ENCODE measurements around the gene WWC2. TPM values are rescaled to one million over a fixed set of nuclear protein-coding genes. Genes with fewer than 3 reads are reported as not detected.

The WWC2 gene
- 24.7 and 28.6 TPM in 2 replicates for total RNA-seq
- 16.1 and 19.3 TPM in 2 replicates for polyA plus RNA-seq

DNA sequence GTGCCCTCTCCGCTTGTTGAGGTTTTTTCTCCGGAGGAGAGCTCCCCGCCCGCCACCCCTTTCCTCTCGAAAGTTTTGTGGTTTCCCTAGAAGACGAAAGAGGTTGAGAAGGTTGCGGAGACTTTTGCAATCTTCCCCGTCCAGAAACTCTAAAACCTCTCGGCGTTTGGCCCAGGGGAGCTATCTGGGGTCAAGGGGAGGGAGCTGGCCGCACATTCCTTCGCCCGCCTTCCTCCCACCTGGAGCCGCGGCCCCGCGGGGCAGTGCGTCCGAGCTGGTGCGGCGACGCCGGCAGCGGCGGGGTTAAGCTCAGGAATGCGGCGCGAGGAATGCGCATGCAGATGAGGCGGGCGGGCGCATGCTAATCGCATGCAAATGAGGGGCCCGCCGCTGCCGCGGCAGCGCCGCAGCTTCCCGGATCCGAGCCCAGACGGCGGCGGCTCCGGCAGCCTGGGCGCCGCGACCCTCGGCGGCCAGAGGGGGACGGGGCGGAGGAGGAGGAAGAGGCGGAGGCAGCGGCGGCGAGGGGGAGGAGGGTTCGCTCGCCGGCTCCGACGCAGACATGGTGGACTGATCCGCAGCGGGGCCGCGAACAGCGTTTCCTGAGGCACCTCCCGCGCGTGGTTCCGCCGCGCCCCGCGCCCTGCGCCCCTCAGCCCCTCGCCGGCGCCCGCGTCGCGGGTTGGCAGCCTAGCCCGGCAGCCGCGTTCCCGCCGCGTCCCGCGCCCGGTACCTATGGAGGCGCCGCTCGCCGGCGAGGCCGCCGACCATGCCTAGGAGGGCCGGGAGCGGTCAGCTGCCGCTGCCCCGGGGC lies at the start of gene WWC2:
Gene WWC2 (plus strand): TSS at position 535 of the 814 bp plus-strand sequence. CDS start 235 bp downstream, at position 770.
- H3K4me2 ChIP-seq, result peak within 1 kb of the TSS; percentile 88
- H3K9me3 ChIP-seq (ENCODE audit: low read depth), result no peaks in the 10 kb centered on the region
- H3K4me1 ChIP-seq (ENCODE audit: insufficient read depth), result peaks cover 11% of the 10 kb centered on the region
- H4K20me1 ChIP-seq (ENCODE audit: insufficient read depth, poor library complexity, severe bottlenecking), result peaks cover 11% of the 10 kb centered on the region
- TF ChIP-seq, protein P1, sequence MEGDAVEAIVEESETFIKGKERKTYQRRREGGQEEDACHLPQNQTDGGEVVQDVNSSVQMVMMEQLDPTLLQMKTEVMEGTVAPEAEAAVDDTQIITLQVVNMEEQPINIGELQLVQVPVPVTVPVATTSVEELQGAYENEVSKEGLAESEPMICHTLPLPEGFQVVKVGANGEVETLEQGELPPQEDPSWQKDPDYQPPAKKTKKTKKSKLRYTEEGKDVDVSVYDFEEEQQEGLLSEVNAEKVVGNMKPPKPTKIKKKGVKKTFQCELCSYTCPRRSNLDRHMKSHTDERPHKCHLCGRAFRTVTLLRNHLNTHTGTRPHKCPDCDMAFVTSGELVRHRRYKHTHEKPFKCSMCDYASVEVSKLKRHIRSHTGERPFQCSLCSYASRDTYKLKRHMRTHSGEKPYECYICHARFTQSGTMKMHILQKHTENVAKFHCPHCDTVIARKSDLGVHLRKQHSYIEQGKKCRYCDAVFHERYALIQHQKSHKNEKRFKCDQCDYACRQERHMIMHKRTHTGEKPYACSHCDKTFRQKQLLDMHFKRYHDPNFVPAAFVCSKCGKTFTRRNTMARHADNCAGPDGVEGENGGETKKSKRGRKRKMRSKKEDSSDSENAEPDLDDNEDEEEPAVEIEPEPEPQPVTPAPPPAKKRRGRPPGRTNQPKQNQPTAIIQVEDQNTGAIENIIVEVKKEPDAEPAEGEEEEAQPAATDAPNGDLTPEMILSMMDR (IDR thresholded peaks at IDR 0.05; ENCODE audit: poor library complexity), result no peak
- TF ChIP-seq EZH2phosphoT487 (IDR thresholded peaks at IDR 0.05; ENCODE audit: low read depth, severe bottlenecking, unreplicated experiment), result no peak
- no peak for TF ChIP-seq EZH2 (IDR thresholded peaks at IDR 0.05; ENCODE audit: borderline replicate concordance)
- H3K36me3 ChIP-seq (replicated peaks; ENCODE audit: insufficient read depth, low read depth), result no peaks in the 10 kb centered on the region
- no peaks in the 10 kb centered on the region for H3K9me2 ChIP-seq (replicated peaks; ENCODE audit: insufficient read depth)
- peak within 1 kb of the TSS; percentile 96 for H3K27ac ChIP-seq
- H2AFZ ChIP-seq, result peak within 1 kb of the TSS; percentile 82
- H3K4me3 ChIP-seq, result peak within 1 kb of the TSS; percentile 66
- DNase-seq (ENCODE audit: low spot score), result peak; percentile 96
- WGBS (ENCODE audit: low lambda C conversion rate, missing lambda C conversion rate), result under 1% methylated on average over 64 of the region's 102 CpGs
- no peaks in the 10 kb centered on the region for H3K27me3 ChIP-seq
- peaks cover 34% of the 10 kb centered on the region for H3K79me2 ChIP-seq

DNA sequence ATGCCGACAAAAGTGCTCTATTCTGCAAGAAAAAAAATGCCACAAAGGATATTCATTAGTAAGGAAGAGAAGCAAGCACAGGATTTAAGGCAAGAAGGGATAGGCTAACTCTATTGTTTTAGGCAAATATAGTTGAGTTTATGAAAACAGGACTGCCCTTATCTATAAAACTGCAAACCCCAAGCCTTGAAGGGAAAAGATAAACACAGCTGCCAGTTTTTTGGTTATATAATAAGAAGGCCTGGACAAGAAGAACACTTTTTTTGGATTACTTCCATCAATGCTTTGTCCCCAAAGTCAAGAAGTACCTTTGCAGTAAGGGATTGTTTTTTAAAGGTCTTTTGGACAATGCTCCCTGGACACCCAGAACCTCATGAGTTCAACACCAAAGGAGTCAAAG lies 45.4 kb upstream of the WWC2 start:
- TF ChIP-seq, protein P1 (IDR thresholded peaks at IDR 0.05; ENCODE audit: poor library complexity), result no peak
- no peak for TF ChIP-seq EZH2 (IDR thresholded peaks at IDR 0.05; ENCODE audit: borderline replicate concordance)
- no peak for TF ChIP-seq EZH2phosphoT487 (IDR thresholded peaks at IDR 0.05; ENCODE audit: low read depth, severe bottlenecking, unreplicated experiment)
- Histone ChIP-seq H3K9me3 (ENCODE audit: low read depth) (no peaks in the 10 kb centered on the region), H3K79me2 (no peaks in the 10 kb centered on the region), H3K4me1 (ENCODE audit: insufficient read depth) (no peaks in the 10 kb centered on the region), H3K4me2 (no peak overlapping the region), H3K36me3 (replicated peaks; ENCODE audit: insufficient read depth, low read depth) (no peaks in the 10 kb centered on the region), H3K4me3 (no peak overlapping the region), H2AFZ (no peak overlapping the region), H4K20me1 (ENCODE audit: insufficient read depth, poor library complexity, severe bottlenecking) (no peaks in the 10 kb centered on the region), H3K27ac (no peak overlapping the region), H3K9me2 (replicated peaks; ENCODE audit: insufficient read depth) (no peaks in the 10 kb centered on the region), H3K27me3 (no peaks in the 10 kb centered on the region)
- WGBS (ENCODE audit: low lambda C conversion rate, missing lambda C conversion rate), result 86% methylated on average over 1 of the region's 1 CpG
- DNase-seq (ENCODE audit: low spot score), result no peak

DNA sequence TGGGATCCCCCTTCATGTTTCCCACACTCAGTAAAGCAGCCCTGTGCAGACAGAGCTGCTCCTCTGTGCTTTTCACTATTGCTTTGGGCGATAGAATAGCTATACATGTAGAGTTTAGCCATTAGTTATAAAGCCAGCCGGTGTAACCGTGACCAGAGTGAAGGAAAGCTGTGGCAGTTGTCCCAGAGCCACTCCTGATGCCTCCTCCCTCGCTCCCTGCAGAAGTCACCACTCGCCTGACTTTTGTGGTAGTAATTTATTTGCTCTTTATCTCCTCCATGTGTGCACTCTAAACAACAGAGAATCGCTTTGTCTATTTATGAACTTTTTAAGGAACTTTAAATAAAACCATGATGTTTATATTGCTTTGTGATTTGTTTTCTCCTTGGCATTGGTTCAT lies 41.8 kb upstream of the WWC2 start:
- no peaks in the 10 kb centered on the region for H3K36me3 ChIP-seq (replicated peaks; ENCODE audit: insufficient read depth, low read depth)
- no peaks in the 10 kb centered on the region for H3K79me2 ChIP-seq
- DNase-seq (ENCODE audit: low spot score), result no peak
- no peaks in the 10 kb centered on the region for H3K9me3 ChIP-seq (ENCODE audit: low read depth)
- H4K20me1 ChIP-seq (ENCODE audit: insufficient read depth, poor library complexity, severe bottlenecking), result no peaks in the 10 kb centered on the region
- H3K27me3 ChIP-seq, result no peaks in the 10 kb centered on the region
- no peak overlapping the region for H3K4me2 ChIP-seq
- no peaks in the 10 kb centered on the region for H3K9me2 ChIP-seq (replicated peaks; ENCODE audit: insufficient read depth)
- no peaks in the 10 kb centered on the region for H3K4me1 ChIP-seq (ENCODE audit: insufficient read depth)
- H2AFZ ChIP-seq, result no peak overlapping the region
- 51% methylated on average over 6 of the region's 6 CpGs for WGBS (ENCODE audit: low lambda C conversion rate, missing lambda C conversion rate)
- H3K27ac ChIP-seq, result no peak overlapping the region
- TF ChIP-seq, protein P1 (IDR thresholded peaks at IDR 0.05; ENCODE audit: poor library complexity), result no peak
- no peak for TF ChIP-seq EZH2 (IDR thresholded peaks at IDR 0.05; ENCODE audit: borderline replicate concordance)
- no peak for TF ChIP-seq EZH2phosphoT487 (IDR thresholded peaks at IDR 0.05; ENCODE audit: low read depth, severe bottlenecking, unreplicated experiment)
- no peak overlapping the region for H3K4me3 ChIP-seq
